ENCODE results near the gene ADGRG3.
"Not testable (repeated sequence)": the region's sequence is repeated elsewhere in the genome, so short reads cannot be mapped to it uniquely, and the experiment has no call there.

The ADGRG3 gene

GRCh38 chr16:57721356-57722209 lies 53.5 kb downstream of the ADGRG3 start:
- DNase-seq (ENCODE audit: low spot score) = no peak

- no peak for DNase-seq (ENCODE audit: low spot score)
Measured at GRCh38 chr16:57722210-57722499, 54.0 kb downstream of the ADGRG3 start.

- no peak for DNase-seq (ENCODE audit: low spot score)
Measured at GRCh38 chr16:57722651-57723050, 54.5 kb downstream of the ADGRG3 start.

GRCh38 chr16:57723170-57723569 lies 55.1 kb downstream of the ADGRG3 start:
- peak; percentile 39 for DNase-seq (ENCODE audit: low spot score)

GRCh38 chr16:57724531-57724930 lies 56.4 kb downstream of the ADGRG3 start:
- no peak for DNase-seq (ENCODE audit: low spot score)

- no peak for DNase-seq (ENCODE audit: low spot score)
Measured at GRCh38 chr16:57725151-57725550, 57.0 kb downstream of the ADGRG3 start.

- DNase-seq (ENCODE audit: low spot score) = no peak
Measured at GRCh38 chr16:57725554-57725953, 57.4 kb downstream of the ADGRG3 start.

GRCh38 chr16:57725976-57726375 lies 57.9 kb downstream of the ADGRG3 start:
- DNase-seq (ENCODE audit: low spot score) = no peak

- no peak for DNase-seq (ENCODE audit: low spot score)
Measured at GRCh38 chr16:57726433-57726947, 58.4 kb downstream of the ADGRG3 start.

- no peak for DNase-seq (ENCODE audit: low spot score)
Measured at GRCh38 chr16:57727610-57728009, 59.5 kb downstream of the ADGRG3 start.

- DNase-seq (ENCODE audit: low spot score) = no peak
Measured at GRCh38 chr16:57728336-57729181, 60.5 kb downstream of the ADGRG3 start.

GRCh38 chr16:57729182-57729484 lies 61.0 kb downstream of the ADGRG3 start:
- DNase-seq (ENCODE audit: low spot score) = no peak

GRCh38 chr16:57729852-57730251 lies 61.7 kb downstream of the ADGRG3 start:
- DNase-seq (ENCODE audit: low spot score) = not testable (repeated sequence)

GRCh38 chr16:57730771-57731730 lies 62.9 kb downstream of the ADGRG3 start:
- DNase-seq (ENCODE audit: low spot score) = no peak

- no peak for DNase-seq (ENCODE audit: low spot score)
Measured at GRCh38 chr16:57732037-57732436, 63.9 kb downstream of the ADGRG3 start.

- no peak for DNase-seq (ENCODE audit: low spot score)
Measured at GRCh38 chr16:57732714-57733113, 64.6 kb downstream of the ADGRG3 start.

GRCh38 chr16:57734308-57734924 lies 66.3 kb downstream of the ADGRG3 start:
- DNase-seq (ENCODE audit: low spot score) = no peak

GRCh38 chr16:57734925-57735754 lies 67.0 kb downstream of the ADGRG3 start:
- DNase-seq (ENCODE audit: low spot score) = peak; percentile 100

- DNase-seq (ENCODE audit: low spot score) = peak; percentile 13
Measured at GRCh38 chr16:57735755-57736418, 67.8 kb downstream of the ADGRG3 start, which contains the start of gene KATNB1. Gene KATNB1 (plus strand): TSS chr16:57735770. CDS start chr16:57737244, 1,474 bp downstream.
